Astrocyte of the cerebellum (primary cell): Measurements from ENCODE around the gene STXBP5.
A peak's percentile ranks its signal among the peaks of the same experiment; 100 is the strongest.

Experiments
- DNase-seq: peaks from one replicate; pipeline ENCODE4 v3.0.0-alpha.2; 2011; ENCODE audit warnings: low read depth
- H3K4me3 ChIP-seq: 2 replicates; pipeline ENCODE4 v1.5.1; 2011; ENCODE audit warnings: mild to moderate bottlenecking, low read depth, low read length, moderate library complexity
- CTCF ChIP-seq: IDR thresholded peaks from 2 replicates; pipeline ENCODE4 v1.5.1; 2012; ENCODE audit warnings: low read length, low read depth, moderate library complexity, mild to moderate bottlenecking; ENCODE audit errors: missing control alignments
- in situ Hi-C: cut with HindIII; loops from 2 replicates; pipeline ENCODE4 v1.10.0; 2017; ENCODE audit warnings: low sequenced_read_pairs

The STXBP5 gene

GRCh38 chr6:147159536-147160374, 44.5 kb upstream of the STXBP5 start:
- no peak for TF ChIP-seq CTCF
- in situ Hi-C loops = no loop called here
- no peak overlapping the region for H3K4me3 ChIP-seq

GRCh38 chr6:147160593-147160992, 43.6 kb upstream of the STXBP5 start:
- TF ChIP-seq CTCF = no peak
- in situ Hi-C loops = no loop called here
- no peak overlapping the region for H3K4me3 ChIP-seq
- DNase-seq = no peak

More at GRCh38 chr6:147159536-147160374, 44.5 kb upstream of the STXBP5 start:
- no peak for DNase-seq

- H3K4me3 ChIP-seq = no peak overlapping the region
- in situ Hi-C loops = no loop called here
- no peak for DNase-seq
- no peak for TF ChIP-seq CTCF
Measured at GRCh38 chr6:147161253-147161973, 42.8 kb upstream of the STXBP5 start.

GRCh38 chr6:147161974-147162495, 42.2 kb upstream of the STXBP5 start:
- in situ Hi-C loops = no loop called here
- DNase-seq = peak; percentile 26
- no peak for TF ChIP-seq CTCF

GRCh38 chr6:147164761-147165160, 39.5 kb upstream of the STXBP5 start:
- no peak overlapping the region for H3K4me3 ChIP-seq
- in situ Hi-C loops = no loop called here
- no peak for DNase-seq
- TF ChIP-seq CTCF = no peak

More at GRCh38 chr6:147161974-147162495, 42.2 kb upstream of the STXBP5 start:
- no peak overlapping the region for H3K4me3 ChIP-seq

- in situ Hi-C loops = no loop called here
- DNase-seq = no peak
- TF ChIP-seq CTCF = no peak
- no peak overlapping the region for H3K4me3 ChIP-seq
Measured at GRCh38 chr6:147166360-147166944, 37.8 kb upstream of the STXBP5 start.
